IMR-90 (cell line): ENCODE results near the gene AKIRIN2. TPM values are rescaled to one million over a fixed set of nuclear protein-coding genes. Genes with fewer than 3 reads are reported as not detected.

Experiments
- ATAC-seq: fragments of 200-7000 bp; cut with Tn5 transposase; 2 replicates; pipeline ENCODE4 v1.9.1; 2020; ENCODE audit warnings: low read depth, mild to moderate bottlenecking, moderate library complexity
- BruUV-seq: library from RNA; stranded (reverse); fragments of 400-500 nt; replicated peaks from 2 replicates; lab custom pipeline; 2021; lab: Mats Ljungman, UMichigan
- CTCF ChIA-PET: fragments of 300-600 bp; formaldehyde crosslinking; extraction: SDS; loops from one replicate; lab custom pipeline; 2021; ENCODE audit warnings: antibody characterized with exemption; lab: Yijun Ruan, JAX
- POLR2A ChIA-PET: fragments of 300-600 bp; sonication (Branson Sonifier 250); formaldehyde crosslinking; loops from one replicate; lab custom pipeline; 2022; ENCODE audit warnings: antibody characterized with exemption; ENCODE audit not compliant: unreplicated experiment; lab: Charles Lee
- DNase-seq: peaks from one replicate; pipeline ENCODE4 v3.0.0; 2013
- H2AFZ ChIP-seq: replicated peaks from 2 replicates; pipeline ENCODE3; 2013; ENCODE audit warnings: low read length, mild to moderate bottlenecking; ENCODE audit not compliant: poor library complexity
- H2AK5ac ChIP-seq: 2 replicates; pipeline ENCODE4 v1.6.1; 2013; ENCODE audit warnings: low read depth, low read length, inconsistent platforms
- H2AK9ac ChIP-seq: replicated peaks from 2 replicates; pipeline ENCODE3; 2013; ENCODE audit warnings: mild to moderate bottlenecking, low read depth, low read length, moderate library complexity; ENCODE audit not compliant: poor library complexity
- H2BK120ac ChIP-seq: 2 replicates; pipeline ENCODE4 v1.6.1; 2013; ENCODE audit warnings: low read depth, low read length, inconsistent platforms
- H2BK15ac ChIP-seq: 3 replicates; pipeline ENCODE4 v1.6.1; 2013; ENCODE audit warnings: low read depth, low read length, inconsistent platforms
- H2BK20ac ChIP-seq: 2 replicates; pipeline ENCODE4 v1.6.1; 2013; ENCODE audit warnings: low read depth, mild to moderate bottlenecking, inconsistent platforms, low read length, moderate library complexity
- H2BK5ac ChIP-seq: 2 replicates; pipeline ENCODE4 v1.6.1; 2013; ENCODE audit warnings: mild to moderate bottlenecking, low read depth, low read length, inconsistent platforms; ENCODE audit not compliant: poor library complexity, severe bottlenecking
- H3K14ac ChIP-seq: replicated peaks from 2 replicates; pipeline ENCODE4 v1.6.1; 2013; ENCODE audit warnings: low read depth, low read length, inconsistent platforms
- H3K18ac ChIP-seq: 2 replicates; pipeline ENCODE4 v1.6.1; 2013; ENCODE audit warnings: low read depth, low read length, control low read depth
- H3K23ac ChIP-seq: 2 replicates; pipeline ENCODE4 v1.6.1; 2013; ENCODE audit warnings: low read depth, low read length, inconsistent platforms
- H3K27ac ChIP-seq: 2 replicates; pipeline ENCODE4 v1.5.1; 2013; ENCODE audit warnings: mild to moderate bottlenecking, control low read depth, low read length; ENCODE audit not compliant: insufficient read depth
- H3K27me3 ChIP-seq: 2 replicates; pipeline ENCODE4 v1.6.1; 2013; ENCODE audit warnings: low read length; ENCODE audit not compliant: control insufficient read depth, insufficient read depth
- H3K36me3 ChIP-seq: 2 replicates; pipeline ENCODE4 v1.6.1; 2013; ENCODE audit warnings: low read length, mixed read lengths; ENCODE audit not compliant: control insufficient read depth, insufficient read depth
- H3K4ac ChIP-seq: 2 replicates; pipeline ENCODE4 v1.6.1; 2013; ENCODE audit warnings: low read depth, low read length, inconsistent platforms
- H3K4me1 ChIP-seq: 2 replicates; pipeline ENCODE4 v1.6.1; 2013; ENCODE audit warnings: low read length, mixed read lengths; ENCODE audit not compliant: control insufficient read depth, insufficient read depth
- H3K4me2 ChIP-seq: 2 replicates; pipeline ENCODE4 v1.6.1; 2013; ENCODE audit warnings: low read depth, mild to moderate bottlenecking, control low read depth, low read length, moderate library complexity
- H3K4me3 ChIP-seq: 2 replicates; pipeline ENCODE4 v1.5.1; 2013; ENCODE audit warnings: low read depth, mild to moderate bottlenecking, control low read depth, low read length, moderate library complexity; ENCODE audit not compliant: insufficient read depth
- H3K56ac ChIP-seq: 2 replicates; pipeline ENCODE4 v1.6.1; 2013; ENCODE audit warnings: low read length, inconsistent platforms; ENCODE audit not compliant: insufficient read depth; ENCODE audit errors: extremely low read depth
- H3K79me1 ChIP-seq, 2 experiments: 2 replicates each; pipeline ENCODE4 v1.6.1; 2013; ENCODE audit warnings: low read length in 2 of 2, inconsistent platforms in 1 of 2, low read depth in 1 of 2
- H3K9ac ChIP-seq: 2 replicates; pipeline ENCODE4 v1.6.1; 2013; ENCODE audit warnings: low read depth, low read length, control low read depth
- H3K9me1 ChIP-seq: 2 replicates; pipeline ENCODE4 v1.6.1; 2013; ENCODE audit warnings: low read length, inconsistent platforms; ENCODE audit not compliant: insufficient read depth
- H3K9me3 ChIP-seq: 2 replicates; pipeline ENCODE4 v1.6.1; 2013; ENCODE audit warnings: low read length; ENCODE audit not compliant: control insufficient read depth, insufficient read depth
- H4K20me1 ChIP-seq: 2 replicates; pipeline ENCODE4 v1.6.1; 2013; ENCODE audit warnings: low read length, inconsistent platforms; ENCODE audit not compliant: insufficient read depth
- H4K5ac ChIP-seq: 2 replicates; pipeline ENCODE4 v1.6.1; 2013; ENCODE audit warnings: mild to moderate bottlenecking, low read depth, low read length, control low read depth
- H4K8ac ChIP-seq, 2 experiments: 2 replicates each; pipeline ENCODE4 v1.6.1; 2013; ENCODE audit warnings: low read depth in 2 of 2, low read length in 2 of 2, control low read depth in 1 of 2, inconsistent platforms in 1 of 2
- H4K91ac ChIP-seq: 2 replicates; pipeline ENCODE4 v1.6.1; 2013; ENCODE audit warnings: low read depth, low read length, inconsistent platforms; ENCODE audit not compliant: insufficient read depth
- BHLHE40 ChIP-seq: fragments of 150-350 bp; IDR thresholded peaks from 2 replicates; pipeline ENCODE4 v1.6.1; 2016; ENCODE audit warnings: mild to moderate bottlenecking, low read depth, low read length
- CEBPB ChIP-seq: IDR thresholded peaks from 2 replicates; pipeline ENCODE4 v1.6.1; 2012; ENCODE audit warnings: low read depth, low read length, improper control_type of control experiment
- CHD1 ChIP-seq: IDR thresholded peaks from 2 replicates; pipeline ENCODE4 v1.6.1; 2012; ENCODE audit warnings: low read depth, low read length, improper control_type of control experiment
- FOS ChIP-seq: fragments of 150-350 bp; IDR thresholded peaks from 2 replicates; pipeline ENCODE4 v1.6.1; 2016; ENCODE audit warnings: low read depth, low read length
- MAZ ChIP-seq: IDR thresholded peaks from 2 replicates; pipeline ENCODE4 v1.6.1; 2012; ENCODE audit warnings: low read depth, mild to moderate bottlenecking, low read length, improper control_type of control experiment, moderate library complexity, borderline replicate concordance
- MXI1 ChIP-seq: IDR thresholded peaks from 2 replicates; pipeline ENCODE4 v1.6.1; 2012; ENCODE audit warnings: low read depth, mild to moderate bottlenecking, low read length, moderate library complexity, borderline replicate concordance
- NFE2L2 ChIP-seq: fragments of 150-350 bp; IDR thresholded peaks from 2 replicates; pipeline ENCODE4 v1.6.1; 2016; ENCODE audit warnings: low read depth, mild to moderate bottlenecking, low read length
- POLR2A ChIP-seq: IDR thresholded peaks from 2 replicates; pipeline ENCODE4 v1.6.1; 2012; ENCODE audit warnings: mild to moderate bottlenecking, low read depth, low read length
- RAD21 ChIP-seq: IDR thresholded peaks from 2 replicates; pipeline ENCODE4 v1.6.1; 2012; ENCODE audit warnings: low read length, improper control_type of control experiment
- RCOR1 ChIP-seq: IDR thresholded peaks from 2 replicates; pipeline ENCODE4 v1.6.1; 2012; ENCODE audit warnings: mild to moderate bottlenecking, low read length, improper control_type of control experiment; ENCODE audit not compliant: insufficient replicate concordance
- RFX5 ChIP-seq: IDR thresholded peaks from 2 replicates; pipeline ENCODE4 v1.8.0; 2012; ENCODE audit warnings: low read depth, mild to moderate bottlenecking, low read length, moderate library complexity
- SMC3 ChIP-seq: fragments of 150-350 bp; IDR thresholded peaks from 2 replicates; pipeline ENCODE4 v1.6.1; 2016; ENCODE audit warnings: low read depth, mild to moderate bottlenecking, antibody characterized with exemption, low read length, moderate library complexity
- WGBS, 2 experiments: methylation state at CpG; one replicate each; pipeline versions ENCODE4 v1.1.5 to v1.1.7; 2013; ENCODE audit warnings: missing lambda C conversion rate in 2 of 2; ENCODE audit not compliant: insufficient read length in 1 of 2; ENCODE audit errors: extremely low coverage in 2 of 2; 5-methylcytosine and 5-hydroxymethylcytosine counted together
- dilution Hi-C: fragments of 300-500 bp; cut with HindIII; formaldehyde crosslinking; loops from one replicate; pipeline ENCODE4 v1.14.3; 2018; ENCODE audit warnings: low sequenced_read_pairs; ENCODE audit not compliant: unreplicated experiment
- in situ Hi-C: fragments of 300-500 bp; cut with MboI; formaldehyde crosslinking; loops from 3 replicates; pipeline ENCODE4 v1.14.3; 2019; ENCODE audit warnings: low sequenced_read_pairs, inconsistent platforms, mixed read lengths
- intact Hi-C: fragments of 100-400 bp; cut with micrococcal nuclease; formaldehyde crosslinking; loops from 2 replicates; pipeline ENCODE4 v1.10.0; 2022
- polyA plus RNA-seq, 3 experiments: library from polyadenylated mRNA; depleted of rRNA; stranded (reverse); fragments of >200 nt; gene quantifications; 2 replicates each; pipeline ENCODE4 v1.2.3, GENCODE V29; 2012; ENCODE audit warnings: low replicate concordance in 1 of 3
- total RNA-seq: library from RNA; depleted of rRNA; stranded (reverse); fragments of >200 nt; gene quantifications from 2 replicates; pipeline ENCODE4 v1.2.3, GENCODE V29; 2012
- TF ChIP-seq, protein P1 (sequence below): conservative IDR thresholded peaks from 2 replicates; pipeline ENCODE4 v1.5.1; 2012; ENCODE audit warnings: mild to moderate bottlenecking, low read depth, low read length, improper control_type of control experiment
- TF ChIP-seq, protein P2 (sequence below): fragments of 150-350 bp; IDR thresholded peaks from 2 replicates; pipeline ENCODE4 v1.6.1; 2016; ENCODE audit warnings: low read depth, mild to moderate bottlenecking, low read length, moderate library complexity, borderline replicate concordance

The AKIRIN2 gene
- total and polyA plus RNA-seq, 2 of the 4 experiments (the other 2 are of a cell fraction): 7.9 to 26.6 TPM

DNA sequence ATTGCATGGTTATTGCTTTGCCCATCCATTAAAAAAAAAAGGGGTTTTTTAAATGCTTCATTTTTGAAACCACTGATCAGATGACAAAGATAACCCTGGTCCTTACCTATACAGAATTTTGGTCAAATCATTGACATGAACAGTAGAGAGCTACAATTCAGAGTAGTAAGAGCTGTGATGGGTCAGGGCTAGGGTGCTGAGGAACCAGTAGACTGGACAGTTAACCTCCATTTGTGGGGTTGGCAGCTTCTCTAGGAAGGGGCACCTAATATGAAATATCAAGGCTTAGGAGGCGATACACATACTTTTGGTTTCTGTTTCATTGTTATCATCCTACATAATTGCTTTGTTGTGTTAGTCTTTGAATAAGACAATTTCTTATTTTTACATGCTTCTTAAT lies 57.0 kb downstream of the AKIRIN2 start:
- in situ Hi-C loops: no loop called here
- ATAC-seq (no peak), DNase-seq (no peak)
- Histone ChIP-seq H2AK5ac (no peak overlapping the region), H2AK9ac (no peak overlapping the region), H2AFZ (no peak overlapping the region), H3K27ac (no peak overlapping the region), H4K91ac (no peak overlapping the region), H3K23ac (no peak overlapping the region), H2BK15ac (no peak overlapping the region), H3K4me3 (no peak overlapping the region), H4K20me1 (no peaks in the 10 kb centered on the region), H2BK120ac (no peak overlapping the region), H3K14ac (no peak overlapping the region), H3K56ac (no peak overlapping the region), H3K4me1 (no peaks in the 10 kb centered on the region; the same call in 1 of the 2 replicates), H3K9me1 (no peaks in the 10 kb centered on the region), H4K8ac (no peak overlapping the region), H3K4ac (no peak overlapping the region), H3K4me2 (peak overlapping the region; percentile 46; the same call in 1 of the 2 replicates), H4K5ac (no peak overlapping the region), H2BK5ac (no peak overlapping the region), H3K27me3 (no peaks in the 10 kb centered on the region), H2BK20ac (no peak overlapping the region), H3K79me1 (no peaks in the 10 kb centered on the region), H3K36me3 (no peaks in the 10 kb centered on the region), H3K9ac (no peak overlapping the region), H3K18ac (no peak overlapping the region), H3K9me3 (no peaks in the 10 kb centered on the region)
- intact Hi-C loops: no loop called here
- ChIA-PET CTCF (interaction anchor here (1.3 kb wide), 1 partner anchor 8 kb away, joined by 4 read pairs; no protein-coding TSS in a partner anchor), POLR2A (no interaction called here)
- dilution Hi-C loops: no loop called here
- TF ChIP-seq BHLHE40: no peak
- TF ChIP-seq NFE2L2: no peak
- no peak for TF ChIP-seq POLR2A
- no peak for TF ChIP-seq CEBPB
- no peak for TF ChIP-seq SMC3
- no peak for TF ChIP-seq RCOR1
- no peak for TF ChIP-seq MAZ
- no peak for TF ChIP-seq MXI1
- no peak for TF ChIP-seq RFX5
- no peak for TF ChIP-seq FOS
- TF ChIP-seq RAD21: no peak
- TF ChIP-seq, protein P1, sequence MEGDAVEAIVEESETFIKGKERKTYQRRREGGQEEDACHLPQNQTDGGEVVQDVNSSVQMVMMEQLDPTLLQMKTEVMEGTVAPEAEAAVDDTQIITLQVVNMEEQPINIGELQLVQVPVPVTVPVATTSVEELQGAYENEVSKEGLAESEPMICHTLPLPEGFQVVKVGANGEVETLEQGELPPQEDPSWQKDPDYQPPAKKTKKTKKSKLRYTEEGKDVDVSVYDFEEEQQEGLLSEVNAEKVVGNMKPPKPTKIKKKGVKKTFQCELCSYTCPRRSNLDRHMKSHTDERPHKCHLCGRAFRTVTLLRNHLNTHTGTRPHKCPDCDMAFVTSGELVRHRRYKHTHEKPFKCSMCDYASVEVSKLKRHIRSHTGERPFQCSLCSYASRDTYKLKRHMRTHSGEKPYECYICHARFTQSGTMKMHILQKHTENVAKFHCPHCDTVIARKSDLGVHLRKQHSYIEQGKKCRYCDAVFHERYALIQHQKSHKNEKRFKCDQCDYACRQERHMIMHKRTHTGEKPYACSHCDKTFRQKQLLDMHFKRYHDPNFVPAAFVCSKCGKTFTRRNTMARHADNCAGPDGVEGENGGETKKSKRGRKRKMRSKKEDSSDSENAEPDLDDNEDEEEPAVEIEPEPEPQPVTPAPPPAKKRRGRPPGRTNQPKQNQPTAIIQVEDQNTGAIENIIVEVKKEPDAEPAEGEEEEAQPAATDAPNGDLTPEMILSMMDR: no peak
- TF ChIP-seq, protein P2, sequence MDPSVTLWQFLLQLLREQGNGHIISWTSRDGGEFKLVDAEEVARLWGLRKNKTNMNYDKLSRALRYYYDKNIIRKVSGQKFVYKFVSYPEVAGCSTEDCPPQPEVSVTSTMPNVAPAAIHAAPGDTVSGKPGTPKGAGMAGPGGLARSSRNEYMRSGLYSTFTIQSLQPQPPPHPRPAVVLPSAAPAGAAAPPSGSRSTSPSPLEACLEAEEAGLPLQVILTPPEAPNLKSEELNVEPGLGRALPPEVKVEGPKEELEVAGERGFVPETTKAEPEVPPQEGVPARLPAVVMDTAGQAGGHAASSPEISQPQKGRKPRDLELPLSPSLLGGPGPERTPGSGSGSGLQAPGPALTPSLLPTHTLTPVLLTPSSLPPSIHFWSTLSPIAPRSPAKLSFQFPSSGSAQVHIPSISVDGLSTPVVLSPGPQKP: no peak
- TF ChIP-seq CHD1: no peak
- WGBS, 2 experiments: no CpG with 5 or more reads among the region's 1 CpG
- BruUV-seq: no TSS peak
